HG02870 (cell line): ENCODE data around the gene ADORA3.

Source experiments
- ATAC-seq: cut with Tn5 transposase; IDR thresholded peaks from one replicate; pipeline ENCODE4 v1.9.1; 2021; ENCODE audit warnings: mild to moderate bottlenecking, moderate library complexity; ENCODE audit not compliant: unreplicated experiment

Gene ADORA3

DNA sequence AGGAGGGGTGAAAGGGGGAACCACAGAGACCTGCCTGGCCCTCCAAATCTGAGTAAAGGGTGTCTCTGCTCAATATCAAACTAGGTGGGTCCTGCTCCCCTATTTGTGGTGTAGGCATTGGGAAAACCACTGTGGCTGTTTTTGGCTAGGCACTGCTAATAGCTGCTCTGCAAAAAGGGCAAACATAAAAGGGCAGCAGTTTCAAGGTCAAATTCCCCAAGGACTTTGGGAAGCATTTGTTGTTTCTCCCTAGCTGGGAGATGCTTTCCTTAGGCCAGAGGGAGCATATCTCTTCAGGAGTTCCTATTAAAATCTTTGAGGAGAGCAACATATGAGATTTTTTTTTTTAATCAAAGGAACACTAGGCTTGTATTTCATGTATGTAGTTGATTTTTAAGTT is 27.2 kb downstream of the ADORA3 start:
- no peak for ATAC-seq

- no peak for ATAC-seq
These were observed 27.7 kb downstream of the ADORA3 start for GRCh38 chr1:111475701-111476100.

GRCh38 chr1:111474521-111474920 is 28.9 kb downstream of the ADORA3 start:
- ATAC-seq, result no peak

DNA sequence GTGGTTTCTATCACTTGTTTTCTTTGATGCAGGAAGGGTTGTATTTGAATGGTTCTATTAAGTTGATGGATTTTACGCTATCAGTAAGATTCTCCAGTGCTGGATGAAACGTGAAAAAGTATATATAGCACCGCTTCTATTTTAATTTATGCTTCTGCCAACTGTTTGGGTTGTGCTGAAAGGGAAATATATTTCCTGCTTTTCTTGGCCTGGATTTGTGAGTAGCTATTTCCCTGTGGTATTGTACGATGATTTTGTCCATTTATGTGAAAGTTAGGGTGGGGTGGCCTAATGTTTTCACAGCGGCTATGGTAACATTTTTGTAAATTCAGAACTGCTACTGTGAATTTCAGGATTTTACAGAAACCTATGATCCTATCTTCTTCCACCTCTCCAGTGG is 29.3 kb downstream of the ADORA3 start:
- no peak for ATAC-seq

- no peak for ATAC-seq
These were observed 31.9 kb downstream of the ADORA3 start for GRCh38 chr1:111471538-111471937.

GRCh38 chr1:111471012-111471411 is 32.4 kb downstream of the ADORA3 start:
- ATAC-seq, result no peak

DNA sequence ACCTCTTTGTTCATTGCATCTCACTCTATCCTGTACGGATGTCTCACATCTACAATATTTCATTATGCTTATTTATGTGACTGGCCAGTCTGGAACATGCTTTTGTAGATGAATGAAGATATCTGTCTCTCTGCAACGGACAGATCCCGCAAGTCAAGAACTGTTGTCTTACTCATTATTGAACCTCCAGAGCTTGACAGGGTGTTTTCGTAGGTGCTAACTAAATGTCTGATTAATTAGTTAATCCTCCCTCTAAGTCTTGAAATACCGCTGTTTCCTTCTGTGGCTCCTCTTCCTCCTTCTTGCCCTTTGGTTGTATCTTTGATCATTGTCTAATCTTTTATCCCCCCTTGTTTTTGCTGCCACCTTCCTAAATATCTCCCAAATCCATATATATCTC is 32.8 kb downstream of the ADORA3 start:
- ATAC-seq, result no peak

DNA sequence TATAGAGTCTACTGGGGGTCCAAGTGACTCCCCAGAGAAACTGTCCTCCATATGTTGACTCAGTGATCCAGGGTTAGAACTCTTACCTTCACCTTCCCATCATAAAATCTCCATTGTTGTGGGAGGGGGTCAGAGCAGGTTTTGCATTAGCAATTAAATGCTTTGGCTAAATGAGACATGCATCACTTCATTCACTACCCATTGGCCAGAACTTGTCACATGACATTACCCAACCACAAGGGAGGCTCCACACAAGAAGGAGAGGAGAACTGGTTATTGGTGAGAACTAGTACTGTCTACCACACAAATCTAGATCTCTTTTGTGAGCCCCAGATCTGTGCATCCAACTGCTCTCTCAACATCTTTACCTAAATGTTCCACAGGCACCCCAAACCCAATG is 33.9 kb downstream of the ADORA3 start:
- ATAC-seq, result no peak

DNA sequence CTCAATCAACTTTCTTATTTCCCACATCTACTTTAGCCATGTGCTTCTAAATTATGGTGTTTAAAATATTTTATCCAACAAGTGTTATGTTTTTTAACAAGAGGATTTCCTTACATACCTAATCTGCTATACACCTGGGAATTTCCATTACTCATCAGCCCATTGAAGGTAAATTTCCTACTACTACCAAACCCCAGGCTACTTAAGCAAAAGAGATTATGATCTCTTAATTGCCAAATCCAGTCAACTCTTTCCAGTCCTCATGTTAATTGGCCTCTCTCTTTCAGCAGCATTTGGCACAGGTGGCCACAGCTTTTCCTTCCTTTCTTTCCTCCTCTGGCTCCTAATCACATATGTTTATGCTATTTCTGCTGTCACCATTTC is 34.7 kb downstream of the ADORA3 start:
- ATAC-seq, result no peak

DNA sequence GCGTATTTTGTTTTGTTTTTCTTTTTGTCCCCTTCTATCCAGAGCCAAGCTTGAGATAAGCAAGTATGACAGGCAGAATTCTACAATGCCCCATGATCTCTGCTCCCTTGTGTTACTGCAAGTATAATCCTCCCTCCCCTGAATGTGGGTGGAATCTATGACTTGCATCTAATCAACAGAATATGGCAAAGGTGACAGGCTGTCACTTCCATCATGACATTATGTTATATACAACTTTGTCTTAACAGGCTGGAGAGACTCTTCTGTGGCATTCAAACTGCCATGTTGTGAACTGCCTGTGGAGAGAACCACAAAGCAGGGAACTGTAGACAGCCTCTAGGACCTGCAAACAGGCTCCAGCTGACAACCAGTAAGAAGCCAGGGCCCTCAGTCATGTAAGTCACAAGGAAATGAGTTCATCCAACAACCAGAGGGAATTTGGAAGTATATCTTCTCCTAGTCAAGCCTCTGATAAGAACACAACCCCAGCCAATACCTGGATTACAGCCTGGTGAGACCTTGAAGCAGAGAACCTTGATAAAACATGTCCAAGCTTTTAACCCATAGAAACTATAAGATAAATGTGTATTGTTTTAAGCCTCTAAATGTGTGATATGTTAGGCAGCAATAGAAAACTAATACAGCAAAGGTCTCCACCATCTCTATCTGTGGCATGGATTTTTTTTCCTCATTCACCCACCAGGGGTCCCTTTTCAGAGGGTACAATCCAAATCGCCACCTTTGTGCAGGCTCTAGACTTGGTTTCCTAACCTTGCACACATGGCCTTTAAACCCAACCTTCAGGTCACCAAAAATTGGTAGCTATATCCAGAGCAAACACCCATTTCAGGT is 35.3 kb downstream of the ADORA3 start:
- no peak for ATAC-seq

- ATAC-seq, result no peak
These were observed 37.0 kb downstream of the ADORA3 start for GRCh38 chr1:111466480-111466879.

- no peak for ATAC-seq
These were observed 37.7 kb downstream of the ADORA3 start for GRCh38 chr1:111465754-111466153.

GRCh38 chr1:111463029-111463683 is 40.3 kb downstream of the ADORA3 start:
- ATAC-seq, result no peak

- ATAC-seq, result no peak
These were observed 40.9 kb downstream of the ADORA3 start for GRCh38 chr1:111462370-111463028.

- ATAC-seq, result no peak
These were observed 41.7 kb downstream of the ADORA3 start for GRCh38 chr1:111461765-111462164.

GRCh38 chr1:111455642-111456031 is 47.8 kb downstream of the ADORA3 start:
- ATAC-seq, result no peak

DNA sequence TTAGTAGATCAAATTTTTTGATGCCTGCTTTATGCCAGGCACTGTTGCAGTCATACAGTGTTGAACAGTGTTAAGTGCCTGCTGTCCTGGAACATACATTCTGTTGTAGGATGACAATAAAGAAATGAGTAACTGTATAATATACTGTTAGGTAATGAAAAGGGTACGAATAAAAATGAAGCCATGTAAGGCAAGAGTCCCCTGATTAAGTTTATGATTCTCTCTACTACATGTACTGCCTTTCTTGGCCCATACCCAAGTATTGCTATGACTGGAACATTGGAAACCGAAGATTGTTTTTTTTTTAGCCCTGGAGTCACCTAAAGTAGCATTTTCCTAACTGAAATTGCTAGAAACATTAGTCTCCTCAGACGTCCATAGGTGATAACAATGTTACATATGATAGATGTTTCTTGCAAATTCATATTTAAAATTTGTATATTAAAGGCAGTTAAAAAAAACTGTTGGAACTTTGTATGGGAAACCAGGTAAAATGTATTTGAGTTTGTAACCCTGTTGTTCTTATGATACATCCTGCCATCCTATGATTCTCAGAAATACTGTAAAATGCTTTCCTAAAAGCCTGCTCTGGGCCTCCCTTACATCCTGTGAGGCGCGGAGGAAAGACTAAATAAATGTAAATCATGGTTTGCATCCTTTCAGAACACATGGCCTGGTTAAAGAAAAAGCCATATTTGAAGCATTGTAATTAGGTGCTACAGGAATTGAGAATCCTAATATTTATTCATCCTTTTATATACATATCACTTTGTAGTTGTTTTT is 48.4 kb downstream of the ADORA3 start:
- no peak for ATAC-seq

DNA sequence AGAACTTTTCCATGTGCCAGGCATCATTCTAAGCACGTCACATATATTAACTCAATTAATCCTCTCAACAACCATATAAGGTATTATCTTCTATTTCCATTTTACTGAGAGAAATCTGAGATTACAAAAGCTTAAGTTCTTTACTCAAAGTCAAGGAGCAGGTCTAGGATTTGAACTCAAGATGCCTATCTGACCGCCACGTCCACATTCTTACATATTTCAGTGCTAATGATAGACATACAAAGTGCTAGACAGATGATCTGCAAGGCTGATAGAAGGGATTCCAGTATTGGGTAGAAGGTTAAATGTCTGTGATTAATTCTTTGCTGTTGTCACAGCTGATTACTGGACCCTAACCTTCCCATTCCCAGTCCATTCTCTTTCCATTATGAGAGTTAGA is 49.7 kb downstream of the ADORA3 start:
- ATAC-seq, result no peak

GRCh38 chr1:111452581-111452980 is 50.9 kb downstream of the ADORA3 start:
- ATAC-seq, result no peak

DNA sequence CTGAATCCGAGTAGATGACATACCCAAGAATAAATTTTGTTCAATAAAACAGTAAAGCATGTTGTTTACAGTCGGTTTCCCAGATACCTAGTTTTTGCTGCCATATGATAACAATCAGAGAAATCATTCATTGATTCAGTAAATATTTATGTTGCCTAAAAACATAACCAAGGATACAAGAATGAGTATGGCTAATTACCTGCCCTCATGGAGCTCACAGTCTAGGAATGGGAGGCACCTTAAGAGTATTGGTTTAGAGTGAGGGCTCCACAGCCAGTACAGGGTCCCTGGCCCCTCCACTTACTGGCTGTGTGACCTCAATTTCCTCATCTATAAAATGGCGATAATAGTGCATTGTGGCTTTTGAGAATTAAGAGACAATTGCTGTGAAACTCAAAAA is 53.2 kb downstream of the ADORA3 start:
- no peak for ATAC-seq

- ATAC-seq, result no peak
These were observed 53.8 kb downstream of the ADORA3 start for GRCh38 chr1:111449703-111450017.
